Measurements from ENCODE around the gene MED12L.

DNA sequence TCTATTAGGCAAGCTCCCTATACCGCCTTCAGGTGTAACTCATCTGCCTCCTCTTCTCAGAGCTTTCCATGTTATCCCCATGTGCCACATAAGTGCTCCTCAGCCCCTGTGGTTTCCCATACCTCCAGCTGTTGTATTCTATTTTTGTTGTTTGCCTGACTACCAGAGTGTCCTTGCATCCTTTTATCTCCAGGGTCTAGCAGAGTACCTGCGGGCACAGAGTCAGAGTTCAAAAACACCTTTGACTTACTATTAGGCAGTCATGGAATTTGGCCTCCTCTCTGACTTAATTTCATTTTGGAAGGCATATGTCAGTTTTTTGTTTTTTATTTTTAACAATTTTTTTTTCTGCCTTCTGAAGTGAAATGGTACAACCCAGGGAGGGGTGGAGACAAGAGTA is 224.1 kb downstream of the MED12L start:
- TF ChIP-seq, protein P1, sequence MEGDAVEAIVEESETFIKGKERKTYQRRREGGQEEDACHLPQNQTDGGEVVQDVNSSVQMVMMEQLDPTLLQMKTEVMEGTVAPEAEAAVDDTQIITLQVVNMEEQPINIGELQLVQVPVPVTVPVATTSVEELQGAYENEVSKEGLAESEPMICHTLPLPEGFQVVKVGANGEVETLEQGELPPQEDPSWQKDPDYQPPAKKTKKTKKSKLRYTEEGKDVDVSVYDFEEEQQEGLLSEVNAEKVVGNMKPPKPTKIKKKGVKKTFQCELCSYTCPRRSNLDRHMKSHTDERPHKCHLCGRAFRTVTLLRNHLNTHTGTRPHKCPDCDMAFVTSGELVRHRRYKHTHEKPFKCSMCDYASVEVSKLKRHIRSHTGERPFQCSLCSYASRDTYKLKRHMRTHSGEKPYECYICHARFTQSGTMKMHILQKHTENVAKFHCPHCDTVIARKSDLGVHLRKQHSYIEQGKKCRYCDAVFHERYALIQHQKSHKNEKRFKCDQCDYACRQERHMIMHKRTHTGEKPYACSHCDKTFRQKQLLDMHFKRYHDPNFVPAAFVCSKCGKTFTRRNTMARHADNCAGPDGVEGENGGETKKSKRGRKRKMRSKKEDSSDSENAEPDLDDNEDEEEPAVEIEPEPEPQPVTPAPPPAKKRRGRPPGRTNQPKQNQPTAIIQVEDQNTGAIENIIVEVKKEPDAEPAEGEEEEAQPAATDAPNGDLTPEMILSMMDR (IDR thresholded peaks at IDR 0.05): no peak
- no peak for TF ChIP-seq POLR2A (IDR thresholded peaks at IDR 0.05; ENCODE audit: low read depth)
